Mesendoderm (in vitro differentiated cells): Measurements from ENCODE around the gene CYP2A7. TPM values are rescaled to one million over a fixed set of nuclear protein-coding genes. Genes with fewer than 3 reads are reported as not detected.
"Not testable (repeated sequence)": the region's sequence is repeated elsewhere in the genome, so short reads cannot be mapped to it uniquely, and the experiment has no call there.

Experiments used
- DNase-seq: peaks from one replicate; pipeline ENCODE4 v3.0.0; 2013
- H2AK5ac ChIP-seq: 2 replicates; pipeline ENCODE4 v1.6.1; 2013; ENCODE audit warnings: low read length, inconsistent platforms
- H2BK120ac ChIP-seq: 2 replicates; pipeline ENCODE4 v1.6.1; 2013; ENCODE audit warnings: low read depth, mild to moderate bottlenecking, low read length, moderate library complexity, mixed read lengths
- H2BK15ac ChIP-seq: replicated peaks from 2 replicates; pipeline ENCODE4 v1.6.1; 2013; ENCODE audit warnings: low read depth, mild to moderate bottlenecking, moderate library complexity
- H2BK5ac ChIP-seq: 2 replicates; pipeline ENCODE4 v1.6.1; 2013; ENCODE audit warnings: low read length, inconsistent platforms
- H3K18ac ChIP-seq: 2 replicates; pipeline ENCODE4 v1.6.1; 2013; ENCODE audit warnings: mild to moderate bottlenecking, low read length, mixed read lengths
- H3K23ac ChIP-seq: one replicate; pipeline ENCODE4 v1.6.1; 2013; ENCODE audit warnings: low read length
- H3K27ac ChIP-seq: 2 replicates; pipeline ENCODE4 v1.5.1; 2013; ENCODE audit warnings: low read depth, mild to moderate bottlenecking, inconsistent platforms, low read length, moderate library complexity
- H3K27me3 ChIP-seq: 2 replicates; pipeline ENCODE4 v1.6.1; 2013; ENCODE audit warnings: low read length, control low read depth, mild to moderate bottlenecking, inconsistent platforms; ENCODE audit not compliant: insufficient read depth, poor library complexity
- H3K36me3 ChIP-seq: 2 replicates; pipeline ENCODE4 v1.6.1; 2013; ENCODE audit warnings: low read length, inconsistent platforms; ENCODE audit not compliant: control insufficient read depth, insufficient read depth
- H3K4ac ChIP-seq: one replicate; pipeline ENCODE4 v1.6.1; 2013; ENCODE audit warnings: low read depth, mild to moderate bottlenecking, low read length, moderate library complexity
- H3K4me1 ChIP-seq: 2 replicates; pipeline ENCODE4 v1.6.1; 2013; ENCODE audit warnings: low read depth, low read length, inconsistent platforms; ENCODE audit not compliant: control insufficient read depth
- H3K4me2 ChIP-seq: 2 replicates; pipeline ENCODE4 v1.6.1; 2013; ENCODE audit warnings: low read length
- H3K4me3 ChIP-seq: 2 replicates; pipeline ENCODE4 v1.5.1; 2013; ENCODE audit warnings: mild to moderate bottlenecking, low read length
- H3K56ac ChIP-seq: one replicate; pipeline ENCODE4 v1.6.1; 2013; ENCODE audit warnings: low read length
- H3K79me1 ChIP-seq: 2 replicates; pipeline ENCODE4 v1.6.1; 2013; ENCODE audit warnings: low read length, inconsistent platforms
- H3K79me2 ChIP-seq: 2 replicates; pipeline ENCODE4 v1.6.1; 2013; ENCODE audit warnings: mild to moderate bottlenecking, low read length; ENCODE audit not compliant: control insufficient read depth, insufficient read depth
- H3K9ac ChIP-seq: 2 replicates; pipeline ENCODE4 v1.6.1; 2013; ENCODE audit warnings: low read length, inconsistent platforms
- H4K5ac ChIP-seq: one replicate; pipeline ENCODE4 v1.6.1; 2013; ENCODE audit warnings: low read length
- H4K8ac ChIP-seq: one replicate; pipeline ENCODE4 v1.6.1; 2013; ENCODE audit warnings: low read depth, mild to moderate bottlenecking, control low read depth, low read length, moderate library complexity
- WGBS: extraction: QIAGEN DNeasy Blood & Tissue Kit; methylation state at CpG from one replicate; pipeline ENCODE4 v1.1.7; 2013; ENCODE audit warnings: low lambda C conversion rate, missing lambda C conversion rate; ENCODE audit not compliant: insufficient coverage; ENCODE audit errors: extremely low coverage; 5-methylcytosine and 5-hydroxymethylcytosine counted together
- polyA plus RNA-seq, 2 experiments: library from polyadenylated mRNA; stranded (reverse); fragments of 200-250 nt; gene quantifications; one replicate each; pipeline ENCODE4 v1.2.3, GENCODE V29; 2013

The CYP2A7 gene
- polyA plus RNA-seq (2013, experiment 1 of 2), result 0.04 TPM
- polyA plus RNA-seq (2013, experiment 2 of 2), result not detected

- H3K27me3 ChIP-seq, H2BK5ac ChIP-seq, DNase-seq, H3K27ac ChIP-seq, H3K4me3 ChIP-seq, H3K18ac ChIP-seq, H3K9ac ChIP-seq, H4K5ac ChIP-seq, H3K36me3 ChIP-seq, H3K79me1 ChIP-seq, H4K8ac ChIP-seq, H3K4ac ChIP-seq, H2AK5ac ChIP-seq, H2BK120ac ChIP-seq, H3K4me2 ChIP-seq, H3K79me2 ChIP-seq, H3K4me1 ChIP-seq, H3K56ac ChIP-seq, H2BK15ac ChIP-seq: not testable (repeated sequence)
- H3K23ac ChIP-seq, result peak within 1 kb of the TSS; percentile 66
- WGBS, result no CpG with 5 or more reads among the region's 3 CpGs
Observed at GRCh38 chr19:40882062-40882461, at the start of gene CYP2A7. TSS of gene CYP2A7 (minus strand) at chr19:40882231. CDS start at chr19:40882210, 21 bp downstream.

GRCh38 chr19:40930799-40931198, 48.8 kb upstream of the CYP2A7 start:
- not testable (repeated sequence) for H3K23ac ChIP-seq, DNase-seq, H4K8ac ChIP-seq, H2BK5ac ChIP-seq, H3K4me2 ChIP-seq, H4K5ac ChIP-seq, H3K9ac ChIP-seq, H2AK5ac ChIP-seq, H3K56ac ChIP-seq, H2BK15ac ChIP-seq, H3K18ac ChIP-seq, H3K27me3 ChIP-seq, H3K4me1 ChIP-seq, H2BK120ac ChIP-seq, H3K79me2 ChIP-seq, H3K79me1 ChIP-seq, H3K27ac ChIP-seq, H3K4me3 ChIP-seq, H3K36me3 ChIP-seq, H3K4ac ChIP-seq
- WGBS, result no CpG with 5 or more reads among the region's 2 CpGs

- not testable (repeated sequence) for H3K23ac ChIP-seq, H2AK5ac ChIP-seq, H2BK120ac ChIP-seq, H3K36me3 ChIP-seq, H3K4me2 ChIP-seq, H3K18ac ChIP-seq, H4K5ac ChIP-seq, H3K27me3 ChIP-seq, H2BK5ac ChIP-seq, H3K56ac ChIP-seq, H3K27ac ChIP-seq, H2BK15ac ChIP-seq, H3K79me1 ChIP-seq, H3K79me2 ChIP-seq, DNase-seq, H3K4ac ChIP-seq, H3K9ac ChIP-seq, H4K8ac ChIP-seq, H3K4me1 ChIP-seq, H3K4me3 ChIP-seq
- no CpG with 5 or more reads among the region's 3 CpGs for WGBS
Observed at GRCh38 chr19:40929942-40930341, 47.9 kb upstream of the CYP2A7 start.

- H3K27me3 ChIP-seq, result no peaks in the 10 kb centered on the region
- H2BK5ac ChIP-seq, result no peak overlapping the region
- no peak overlapping the region for H3K56ac ChIP-seq
- H3K79me1 ChIP-seq, result no peaks in the 10 kb centered on the region
- WGBS, result no CpG with 5 or more reads among the region's 1 CpG
- H4K8ac ChIP-seq, result no peak overlapping the region
- peaks cover 4% of the 10 kb centered on the region for H3K4me1 ChIP-seq
- no peaks in the 10 kb centered on the region for H3K79me2 ChIP-seq
- no peak overlapping the region for H3K4ac ChIP-seq
- H2BK15ac ChIP-seq, result no peak overlapping the region
- H3K9ac ChIP-seq, result no peak overlapping the region
- no peak overlapping the region for H3K23ac ChIP-seq
- H4K5ac ChIP-seq, result no peak overlapping the region
- H3K18ac ChIP-seq, result no peak overlapping the region
- DNase-seq, result peak; percentile 75
- H2BK120ac ChIP-seq, result no peak overlapping the region
- H3K27ac ChIP-seq, result no peak overlapping the region
- no peak overlapping the region for H2AK5ac ChIP-seq
- no peak overlapping the region for H3K4me2 ChIP-seq
- H3K4me3 ChIP-seq, result no peak overlapping the region
- no peaks in the 10 kb centered on the region for H3K36me3 ChIP-seq
Observed at GRCh38 chr19:40928850-40929249, 46.8 kb upstream of the CYP2A7 start.

- H2BK5ac ChIP-seq, result no peak overlapping the region
Observed at GRCh38 chr19:40927567-40927966, 45.5 kb upstream of the CYP2A7 start.

GRCh38 chr19:40926276-40926675, 44.2 kb upstream of the CYP2A7 start:
- not testable (repeated sequence) for H2AK5ac ChIP-seq, H2BK5ac ChIP-seq, H2BK15ac ChIP-seq, H3K27ac ChIP-seq, H4K5ac ChIP-seq, H3K23ac ChIP-seq, H3K9ac ChIP-seq, H3K4ac ChIP-seq, H3K79me1 ChIP-seq, H3K27me3 ChIP-seq, H2BK120ac ChIP-seq, H3K4me2 ChIP-seq, H4K8ac ChIP-seq, H3K56ac ChIP-seq, H3K36me3 ChIP-seq, H3K4me3 ChIP-seq, H3K18ac ChIP-seq, H3K79me2 ChIP-seq
- no CpG with 5 or more reads among the region's 1 CpG for WGBS
- peaks cover 13% of the 10 kb centered on the region for H3K4me1 ChIP-seq
- DNase-seq, result peak; percentile 81

More at GRCh38 chr19:40927567-40927966, 45.5 kb upstream of the CYP2A7 start:
- Histone ChIP-seq H3K4me1 (peaks cover 6% of the 10 kb centered on the region), H4K5ac (no peak overlapping the region), H2AK5ac (no peak overlapping the region), H3K9ac (no peak overlapping the region), H3K79me2 (no peaks in the 10 kb centered on the region), H3K4ac (no peak overlapping the region), H3K18ac (no peak overlapping the region), H3K4me2 (no peak overlapping the region), H3K4me3 (no peak overlapping the region), H3K27me3 (no peaks in the 10 kb centered on the region), H3K56ac (no peak overlapping the region), H3K79me1 (no peaks in the 10 kb centered on the region), H3K27ac (no peak overlapping the region), H3K36me3 (no peaks in the 10 kb centered on the region), H4K8ac (no peak overlapping the region), H3K23ac (no peak overlapping the region), H2BK15ac (no peak overlapping the region), H2BK120ac (no peak overlapping the region)
- WGBS, result no CpG with 5 or more reads among the region's 3 CpGs
- no peak for DNase-seq
